MG63 (cell line): Measurements from ENCODE around the gene ADGRL4. TPM values are rescaled to one million over a fixed set of nuclear protein-coding genes. Genes with fewer than 3 reads are reported as not detected.
"Not testable (repeated sequence)": the region's sequence is repeated elsewhere in the genome, so short reads cannot be mapped to it uniquely, and the experiment has no call there.

ENCODE experiments used
- DNase-seq: peaks from one replicate; pipeline ENCODE4 v3.0.0-alpha.2; 2020
- H3K27me3 ChIP-seq: fragments of 250-450 bp; sonication (Bioruptor Pico); 2 replicates; pipeline ENCODE4 v1.5.1; 2020; ENCODE audit warnings: mild to moderate bottlenecking, moderate library complexity
- H3K36me3 ChIP-seq: fragments of 250-450 bp; sonication (Bioruptor Pico); 2 replicates; pipeline ENCODE4 v1.5.1; 2020; ENCODE audit warnings: mild to moderate bottlenecking, moderate library complexity
- H3K4me3 ChIP-seq: fragments of 250-450 bp; sonication (Bioruptor Pico); 2 replicates; pipeline ENCODE4 v1.5.1; 2020; ENCODE audit warnings: mild to moderate bottlenecking, moderate library complexity
- H3K9me3 ChIP-seq: fragments of 250-450 bp; sonication (Bioruptor Pico); 2 replicates; pipeline ENCODE4 v1.5.1; 2020; ENCODE audit warnings: mild to moderate bottlenecking, moderate library complexity
- total RNA-seq: library from RNA; depleted of rRNA; stranded (reverse); fragments of >200 nt; shearing (Covaris generic); gene quantifications from 2 replicates; pipeline ENCODE4 v1.2.3, GENCODE V29; 2014; ENCODE audit warnings: low replicate concordance

The ADGRL4 gene
- total RNA-seq, 1 experiment from 2014 or later = 0.49 TPM

DNA sequence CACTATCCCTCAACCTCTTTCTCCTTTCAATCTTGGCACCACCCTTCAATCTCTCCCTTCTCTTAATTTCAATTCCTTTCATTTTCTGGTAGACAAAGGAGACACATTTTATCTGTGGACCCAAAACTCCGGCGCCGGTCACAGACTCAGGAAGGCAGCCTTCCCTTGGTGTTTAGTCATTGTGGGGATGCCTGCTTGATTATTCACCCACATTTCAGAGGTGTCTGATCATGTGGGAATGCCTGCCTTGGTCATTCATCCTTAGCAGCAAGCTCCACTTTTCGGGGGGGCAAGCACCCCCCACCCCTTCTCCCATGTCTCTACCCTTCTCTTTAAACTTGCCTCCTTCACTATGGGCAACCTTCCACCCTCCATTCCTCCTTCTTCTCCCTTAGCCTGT is 133.7 kb downstream of the ADGRL4 start:
- DNase-seq = peak; percentile 16
- not testable (repeated sequence) for H3K9me3 ChIP-seq, H3K36me3 ChIP-seq, H3K27me3 ChIP-seq, H3K4me3 ChIP-seq

DNA sequence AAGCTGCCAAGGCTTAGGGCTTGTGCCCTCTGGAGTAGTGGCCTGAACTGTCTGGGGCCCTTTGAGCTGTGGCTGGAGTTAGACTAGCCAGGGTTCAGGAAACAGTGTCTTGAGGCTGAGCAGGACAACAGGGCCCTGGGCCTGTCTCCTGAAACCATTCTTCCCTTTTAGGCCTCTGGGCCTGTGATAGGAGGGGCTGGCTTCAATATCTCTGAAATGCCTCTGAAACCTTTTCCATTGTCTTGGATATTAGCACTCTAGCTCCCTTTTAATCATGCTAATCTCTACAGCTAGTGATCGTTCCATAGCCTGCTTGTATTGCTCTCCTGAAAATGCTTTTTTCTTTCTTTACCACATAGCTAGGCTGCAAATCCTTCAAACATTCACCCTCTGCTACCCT is 135.3 kb downstream of the ADGRL4 start:
- Histone ChIP-seq H3K4me3 (no peak overlapping the region), H3K27me3 (no peaks in the 10 kb centered on the region), H3K36me3 (no peaks in the 10 kb centered on the region), H3K9me3 (no peaks in the 10 kb centered on the region)
- DNase-seq = no peak

DNA sequence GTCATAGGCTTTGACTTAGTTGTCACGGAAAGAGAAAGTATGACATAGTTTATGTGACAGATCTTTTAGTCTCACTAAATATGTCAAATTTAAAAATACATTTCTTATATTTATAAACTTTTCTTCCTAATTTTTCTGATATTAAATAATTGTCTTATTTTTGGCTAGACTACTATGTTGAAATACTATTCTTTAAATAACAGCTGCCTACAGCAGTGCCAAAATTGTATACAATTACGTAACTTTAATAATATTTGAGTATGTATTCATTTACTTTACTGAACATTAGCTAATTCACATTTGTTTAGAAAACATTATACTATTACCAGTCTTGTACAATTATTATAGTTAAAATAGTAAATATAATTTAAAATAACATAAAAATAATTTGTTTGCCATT is 137.4 kb downstream of the ADGRL4 start:
- no peaks in the 10 kb centered on the region for H3K9me3 ChIP-seq
- no peaks in the 10 kb centered on the region for H3K36me3 ChIP-seq
- no peak for DNase-seq
- H3K27me3 ChIP-seq = no peaks in the 10 kb centered on the region
- H3K4me3 ChIP-seq = no peak overlapping the region

DNA sequence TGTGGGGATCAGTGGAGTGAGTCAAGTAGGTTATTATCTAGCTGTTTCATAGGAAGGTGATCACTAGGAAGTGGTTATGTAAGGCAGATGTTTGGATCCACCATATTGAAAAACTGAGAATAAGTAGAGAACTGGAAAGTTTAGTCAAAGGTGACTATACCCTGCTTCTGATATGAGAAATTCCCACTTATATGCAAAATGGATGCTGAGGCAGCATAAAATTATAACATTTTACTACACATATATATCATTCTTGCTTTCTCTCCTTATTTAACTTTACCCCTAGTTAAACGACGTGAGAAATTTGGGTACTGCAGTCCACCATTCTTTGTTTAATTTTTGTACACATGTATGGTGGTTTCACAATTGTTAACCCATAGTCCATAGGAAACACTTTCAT is 142.4 kb downstream of the ADGRL4 start:
- Histone ChIP-seq H3K9me3 (no peaks in the 10 kb centered on the region), H3K4me3 (no peak overlapping the region), H3K27me3 (no peaks in the 10 kb centered on the region), H3K36me3 (no peaks in the 10 kb centered on the region)
- no peak for DNase-seq

DNA sequence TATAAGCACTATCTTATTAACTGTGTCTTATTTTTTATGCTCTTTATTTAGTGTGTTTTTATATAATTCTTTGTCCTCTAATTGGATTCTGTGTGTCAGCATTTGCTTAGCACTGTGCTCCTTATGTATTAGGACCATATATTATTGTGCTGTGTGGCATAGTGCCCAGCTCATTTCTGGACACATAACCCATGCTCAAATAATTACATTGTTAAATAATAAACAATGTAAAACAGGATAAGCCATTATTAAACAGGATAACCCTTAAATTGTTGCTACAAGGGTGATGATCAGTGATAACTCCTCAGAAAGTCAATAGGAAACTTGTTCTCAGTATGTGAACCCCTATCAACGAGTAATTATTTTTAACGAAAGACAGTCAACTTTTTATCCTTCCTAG is 150.4 kb downstream of the ADGRL4 start:
- no peaks in the 10 kb centered on the region for H3K27me3 ChIP-seq
- no peaks in the 10 kb centered on the region for H3K9me3 ChIP-seq

DNA sequence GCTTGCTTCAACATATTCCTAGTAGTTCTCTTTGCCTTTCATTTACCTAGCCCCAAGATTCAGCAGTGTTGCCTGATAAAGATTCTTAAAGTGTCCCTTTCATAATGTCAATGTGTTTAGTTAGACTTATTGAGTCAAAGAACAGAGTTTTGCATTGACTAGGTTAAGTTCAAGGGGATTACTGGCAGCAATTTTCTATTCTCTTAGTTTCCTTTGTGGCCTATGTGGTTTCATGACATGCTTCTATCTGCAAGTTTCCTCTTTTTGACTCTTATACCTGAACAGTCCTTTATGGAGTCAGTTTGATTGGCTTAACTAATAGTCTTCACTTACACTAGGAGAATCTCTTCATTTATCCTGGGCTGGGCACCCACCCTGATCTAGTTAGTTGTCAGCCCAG is 151.3 kb downstream of the ADGRL4 start:
- no peak for DNase-seq
- Histone ChIP-seq H3K36me3 (no peaks in the 10 kb centered on the region), H3K9me3 (no peaks in the 10 kb centered on the region), H3K27me3 (no peaks in the 10 kb centered on the region), H3K4me3 (no peak overlapping the region)

More for the DNA sequence above, 150.4 kb downstream of the ADGRL4 start:
- no peaks in the 10 kb centered on the region for H3K36me3 ChIP-seq
- no peak for DNase-seq
- no peak overlapping the region for H3K4me3 ChIP-seq

DNA sequence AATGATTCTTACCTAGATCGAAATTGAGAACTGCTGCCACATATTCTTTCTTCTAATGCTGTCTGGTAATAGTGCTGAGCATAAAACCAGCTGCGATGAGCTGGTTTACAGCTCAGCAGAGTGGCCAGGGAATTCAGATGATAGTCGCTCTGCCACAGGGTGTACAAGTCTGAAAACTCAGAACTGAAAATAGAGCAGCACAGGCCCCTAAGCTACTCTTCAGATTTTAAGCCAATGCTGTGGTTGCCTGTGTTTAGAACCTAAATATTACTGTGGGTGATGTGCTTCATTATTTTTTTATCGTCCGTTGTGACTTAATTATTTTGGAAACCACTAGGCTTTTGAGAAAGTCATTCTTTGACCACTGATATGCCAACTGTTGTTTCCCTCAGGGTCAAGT is 152.0 kb downstream of the ADGRL4 start:
- Histone ChIP-seq H3K9me3 (no peaks in the 10 kb centered on the region), H3K36me3 (no peaks in the 10 kb centered on the region), H3K27me3 (no peaks in the 10 kb centered on the region), H3K4me3 (no peak overlapping the region)
- no peak for DNase-seq

DNA sequence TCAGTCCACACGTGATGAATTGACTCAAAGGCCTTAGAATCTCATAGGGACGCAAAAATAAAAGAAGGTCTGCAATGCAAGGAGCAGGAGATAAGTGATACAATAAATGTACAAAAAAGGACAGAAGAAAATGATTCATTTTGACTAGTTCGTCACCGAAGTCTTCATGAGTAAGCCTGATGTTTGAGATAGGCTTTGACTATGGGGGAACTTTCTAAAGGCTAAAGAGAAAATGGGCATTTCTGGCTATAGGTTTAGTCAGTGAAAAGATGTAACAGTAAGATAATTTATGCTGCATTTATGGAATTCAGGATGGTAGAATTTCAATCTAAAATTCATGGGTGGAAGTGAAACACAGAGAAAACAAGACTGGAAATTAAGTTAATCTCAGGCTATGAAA is 163.0 kb downstream of the ADGRL4 start:
- Histone ChIP-seq H3K4me3 (no peak overlapping the region), H3K9me3 (no peaks in the 10 kb centered on the region; the same call in 1 of the 2 replicates), H3K36me3 (no peaks in the 10 kb centered on the region), H3K27me3 (no peaks in the 10 kb centered on the region)
- DNase-seq = no peak

DNA sequence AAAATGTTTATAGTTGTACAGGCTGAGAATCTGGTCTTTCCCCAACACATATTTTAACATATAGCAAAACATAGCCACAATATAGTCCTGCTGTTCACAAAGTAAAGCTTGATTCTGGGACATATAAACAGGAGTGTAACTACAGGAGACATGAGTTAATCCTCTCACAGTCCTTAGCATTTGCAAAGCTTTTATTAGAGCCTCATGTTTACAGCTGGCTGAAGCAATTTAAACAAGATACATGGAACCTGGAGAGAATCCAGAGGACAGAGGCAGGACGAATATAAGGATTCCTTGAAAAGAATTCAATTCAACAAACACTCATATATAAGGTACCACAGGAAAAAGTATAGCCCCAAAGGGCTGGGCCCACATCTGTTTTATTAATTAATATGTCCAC is 163.4 kb downstream of the ADGRL4 start:
- DNase-seq = no peak
- no peak overlapping the region for H3K4me3 ChIP-seq
- no peaks in the 10 kb centered on the region for H3K36me3 ChIP-seq
- H3K9me3 ChIP-seq = no peaks in the 10 kb centered on the region; the same call in 1 of the 2 replicates
- no peaks in the 10 kb centered on the region for H3K27me3 ChIP-seq

DNA sequence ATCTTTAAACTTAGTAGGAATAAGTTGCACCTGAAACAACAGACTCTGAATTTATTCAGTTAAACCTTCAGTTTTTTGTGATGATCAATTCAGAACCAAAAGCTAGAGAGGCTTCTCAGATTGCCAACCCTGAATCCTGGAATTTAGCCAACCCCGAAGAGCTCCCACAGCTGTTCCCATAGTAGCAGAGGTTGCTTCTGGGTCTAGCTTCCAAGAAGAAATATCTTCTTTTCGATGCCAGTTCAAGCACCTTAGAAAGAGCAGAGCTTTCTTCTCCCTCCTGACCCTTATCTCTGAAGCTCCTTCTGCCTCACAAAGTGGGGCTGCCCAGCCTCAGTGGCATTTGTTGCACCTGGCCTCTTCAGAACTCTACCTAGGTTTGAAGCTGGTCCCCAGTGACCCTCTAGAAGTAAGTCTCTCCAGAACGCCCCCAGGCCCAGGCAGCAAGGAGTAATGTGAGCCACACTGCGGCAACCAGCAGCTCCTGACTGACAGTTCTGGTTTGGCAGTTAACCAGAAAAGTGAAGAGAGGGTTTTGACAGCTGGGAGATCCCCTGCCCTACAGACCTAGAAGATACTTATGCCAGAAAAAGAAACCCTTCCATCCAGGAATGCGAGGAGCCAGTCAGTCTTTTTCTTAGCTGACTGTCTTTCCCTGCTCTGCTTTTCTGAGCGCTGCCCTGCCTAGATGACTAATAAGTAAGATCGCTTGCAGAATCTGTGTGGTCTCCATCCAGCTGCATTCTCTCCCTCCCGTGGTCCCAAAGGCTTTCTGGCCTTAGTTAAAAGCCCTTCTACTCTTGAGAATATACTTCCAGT is 165.9 kb downstream of the ADGRL4 start:
- DNase-seq = peak; percentile 30
- Histone ChIP-seq H3K36me3 (no peaks in the 10 kb centered on the region), H3K27me3 (no peaks in the 10 kb centered on the region), H3K4me3 (no peak overlapping the region), H3K9me3 (no peaks in the 10 kb centered on the region; the same call in 1 of the 2 replicates)
